Measurements from ENCODE around the gene POT1.

The POT1 gene

DNA sequence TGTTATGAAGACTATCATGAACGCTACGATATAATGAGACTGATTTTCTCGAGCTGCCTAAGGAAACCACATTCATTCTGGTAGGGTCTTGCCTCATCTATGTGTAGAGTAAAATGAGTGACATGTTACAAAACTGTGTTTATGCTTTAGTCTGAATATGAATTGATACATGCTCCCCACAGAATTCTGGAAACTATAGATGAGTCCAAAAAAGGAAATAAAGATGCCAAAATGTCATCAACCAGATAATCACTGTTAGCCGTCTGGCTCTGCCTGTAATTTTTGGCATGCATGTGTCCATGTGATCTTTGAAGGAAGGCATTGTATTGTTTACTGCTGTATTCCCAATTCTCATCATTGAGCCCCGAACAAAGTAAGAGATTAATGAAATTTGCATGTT lies 121.4 kb downstream of the POT1 start:
- H3K9me3 ChIP-seq (ENCODE audit: insufficient read depth, low read length): no peaks in the 10 kb centered on the region
- no peak for TF ChIP-seq EZH2phosphoT487 (IDR thresholded peaks at IDR 0.05; ENCODE audit: low read depth)
- TF ChIP-seq, protein P1, sequence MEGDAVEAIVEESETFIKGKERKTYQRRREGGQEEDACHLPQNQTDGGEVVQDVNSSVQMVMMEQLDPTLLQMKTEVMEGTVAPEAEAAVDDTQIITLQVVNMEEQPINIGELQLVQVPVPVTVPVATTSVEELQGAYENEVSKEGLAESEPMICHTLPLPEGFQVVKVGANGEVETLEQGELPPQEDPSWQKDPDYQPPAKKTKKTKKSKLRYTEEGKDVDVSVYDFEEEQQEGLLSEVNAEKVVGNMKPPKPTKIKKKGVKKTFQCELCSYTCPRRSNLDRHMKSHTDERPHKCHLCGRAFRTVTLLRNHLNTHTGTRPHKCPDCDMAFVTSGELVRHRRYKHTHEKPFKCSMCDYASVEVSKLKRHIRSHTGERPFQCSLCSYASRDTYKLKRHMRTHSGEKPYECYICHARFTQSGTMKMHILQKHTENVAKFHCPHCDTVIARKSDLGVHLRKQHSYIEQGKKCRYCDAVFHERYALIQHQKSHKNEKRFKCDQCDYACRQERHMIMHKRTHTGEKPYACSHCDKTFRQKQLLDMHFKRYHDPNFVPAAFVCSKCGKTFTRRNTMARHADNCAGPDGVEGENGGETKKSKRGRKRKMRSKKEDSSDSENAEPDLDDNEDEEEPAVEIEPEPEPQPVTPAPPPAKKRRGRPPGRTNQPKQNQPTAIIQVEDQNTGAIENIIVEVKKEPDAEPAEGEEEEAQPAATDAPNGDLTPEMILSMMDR (IDR thresholded peaks at IDR 0.05; ENCODE audit: low read depth, low read length): no peak
- no peak overlapping the region for H2AFZ ChIP-seq (ENCODE audit: low read depth, low read length)
- H3K79me2 ChIP-seq (ENCODE audit: low read length): no peaks in the 10 kb centered on the region
- no peaks in the 10 kb centered on the region for H3K27me3 ChIP-seq (ENCODE audit: low read depth, low read length)
- no peaks in the 10 kb centered on the region for H3K36me3 ChIP-seq (replicated peaks; ENCODE audit: low read depth, low read length)
- H3K4me1 ChIP-seq (ENCODE audit: low read length): peaks cover 4% of the 10 kb centered on the region
- H3K4me3 ChIP-seq (ENCODE audit: low read length): no peak overlapping the region
- H4K20me1 ChIP-seq (ENCODE audit: insufficient read depth, low read length): no peaks in the 10 kb centered on the region
- no peak overlapping the region for H3K27ac ChIP-seq (ENCODE audit: low read length)
- H3K9ac ChIP-seq (ENCODE audit: low read length): no peak overlapping the region
- no peak overlapping the region for H3K4me2 ChIP-seq (ENCODE audit: low read length)

DNA sequence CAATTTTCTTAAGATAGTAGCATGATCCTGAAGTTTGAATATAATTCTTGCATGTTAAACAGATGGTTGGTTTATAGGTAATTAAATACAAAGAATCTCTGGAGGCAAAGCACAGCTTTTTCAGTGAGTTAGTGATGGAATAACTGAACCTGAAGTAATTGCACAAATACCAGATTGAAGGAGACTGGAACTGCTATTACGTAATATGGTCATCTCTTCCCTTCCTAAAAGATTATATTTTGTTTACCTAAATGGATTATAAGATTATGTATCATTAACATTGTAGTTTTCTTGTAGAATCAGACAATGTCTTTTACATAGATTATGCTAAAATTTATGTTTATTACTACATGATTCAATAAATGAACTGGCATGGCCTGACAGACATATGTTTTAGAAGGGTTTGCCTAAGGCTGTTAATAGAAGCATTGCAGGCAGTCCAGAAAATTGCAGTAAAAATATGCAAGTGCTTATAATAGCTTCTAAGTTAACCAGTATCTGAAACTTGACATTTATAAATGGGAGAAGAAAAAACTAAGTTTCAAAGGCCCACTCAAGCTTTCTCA lies 128.2 kb downstream of the POT1 start:
- Histone ChIP-seq H3K36me3 (replicated peaks; ENCODE audit: low read depth, low read length) (no peaks in the 10 kb centered on the region), H3K4me1 (ENCODE audit: low read length) (no peaks in the 10 kb centered on the region), H3K79me2 (ENCODE audit: low read length) (no peaks in the 10 kb centered on the region), H4K20me1 (ENCODE audit: insufficient read depth, low read length) (no peaks in the 10 kb centered on the region), H3K4me3 (ENCODE audit: low read length) (no peak overlapping the region), H3K9me3 (ENCODE audit: insufficient read depth, low read length) (no peaks in the 10 kb centered on the region), H3K9ac (ENCODE audit: low read length) (no peak overlapping the region), H3K27ac (ENCODE audit: low read length) (no peak overlapping the region), H3K4me2 (ENCODE audit: low read length) (no peak overlapping the region), H3K27me3 (ENCODE audit: low read depth, low read length) (no peaks in the 10 kb centered on the region), H2AFZ (ENCODE audit: low read depth, low read length) (no peak overlapping the region)
- TF ChIP-seq, protein P1 (IDR thresholded peaks at IDR 0.05; ENCODE audit: low read depth, low read length): no peak
- no peak for TF ChIP-seq EZH2phosphoT487 (IDR thresholded peaks at IDR 0.05; ENCODE audit: low read depth)

DNA sequence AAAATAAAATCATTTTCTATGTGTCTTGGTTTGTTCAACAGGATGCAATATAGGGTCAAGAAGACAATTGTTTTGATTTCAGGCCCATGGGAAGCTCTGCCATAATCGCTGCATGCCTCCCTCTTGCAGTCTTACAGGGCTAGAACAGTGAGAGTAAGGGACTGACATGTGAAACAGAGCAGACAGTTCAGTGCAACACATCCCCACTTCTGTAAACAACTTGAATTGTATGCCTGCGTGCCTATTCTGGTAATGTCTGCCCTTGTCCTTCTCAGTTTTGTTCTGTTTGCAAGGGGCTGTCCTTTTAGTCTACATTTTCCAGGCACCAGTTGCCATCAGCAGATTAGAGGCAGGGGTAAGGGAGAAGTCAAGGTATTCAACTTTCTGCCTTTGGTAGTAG lies 129.2 kb downstream of the POT1 start:
- Histone ChIP-seq H3K27ac (ENCODE audit: low read length) (no peak overlapping the region), H2AFZ (ENCODE audit: low read depth, low read length) (no peak overlapping the region)

DNA sequence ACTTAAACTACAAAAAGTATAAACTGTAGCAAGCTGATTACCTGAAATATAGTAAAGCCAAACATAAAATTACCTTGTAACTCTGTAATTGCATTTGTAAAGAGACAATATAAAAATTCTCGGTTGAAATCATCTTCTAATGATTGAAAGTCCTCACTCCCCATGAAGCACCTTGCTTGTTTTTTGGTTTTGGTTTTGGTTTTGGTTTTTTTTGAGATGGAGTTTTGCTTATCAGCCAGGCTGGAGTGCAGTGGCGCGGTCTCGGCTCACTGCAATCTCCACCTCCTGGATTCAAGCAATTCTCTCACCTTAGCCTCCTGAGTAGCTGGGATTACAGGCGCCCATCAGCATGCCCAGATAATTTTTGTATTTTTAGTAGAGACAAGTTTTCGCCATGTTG lies 130.2 kb downstream of the POT1 start:
- Histone ChIP-seq H3K9ac (ENCODE audit: low read length) (no peak overlapping the region), H3K4me1 (ENCODE audit: low read length) (no peaks in the 10 kb centered on the region), H3K9me3 (ENCODE audit: insufficient read depth, low read length) (no peaks in the 10 kb centered on the region; the same call in 1 of the 2 replicates), H4K20me1 (ENCODE audit: insufficient read depth, low read length) (no peaks in the 10 kb centered on the region), H3K79me2 (ENCODE audit: low read length) (no peaks in the 10 kb centered on the region), H3K4me2 (ENCODE audit: low read length) (no peak overlapping the region), H3K27me3 (ENCODE audit: low read depth, low read length) (no peaks in the 10 kb centered on the region), H2AFZ (ENCODE audit: low read depth, low read length) (no peak overlapping the region), H3K4me3 (ENCODE audit: low read length) (no peak overlapping the region), H3K27ac (ENCODE audit: low read length) (no peak overlapping the region), H3K36me3 (replicated peaks; ENCODE audit: low read depth, low read length) (no peaks in the 10 kb centered on the region)
- TF ChIP-seq, protein P1 (IDR thresholded peaks at IDR 0.05; ENCODE audit: low read depth, low read length): no peak
- TF ChIP-seq EZH2phosphoT487 (IDR thresholded peaks at IDR 0.05; ENCODE audit: low read depth): no peak

More for the DNA sequence above, 129.2 kb downstream of the POT1 start:
- Histone ChIP-seq H3K36me3 (replicated peaks; ENCODE audit: low read depth, low read length) (no peaks in the 10 kb centered on the region), H3K4me1 (ENCODE audit: low read length) (no peaks in the 10 kb centered on the region), H3K4me2 (ENCODE audit: low read length) (no peak overlapping the region), H3K9ac (ENCODE audit: low read length) (no peak overlapping the region), H3K79me2 (ENCODE audit: low read length) (no peaks in the 10 kb centered on the region), H3K27me3 (ENCODE audit: low read depth, low read length) (no peaks in the 10 kb centered on the region), H4K20me1 (ENCODE audit: insufficient read depth, low read length) (no peaks in the 10 kb centered on the region), H3K4me3 (ENCODE audit: low read length) (no peak overlapping the region), H3K9me3 (ENCODE audit: insufficient read depth, low read length) (no peaks in the 10 kb centered on the region; the same call in 1 of the 2 replicates)
- TF ChIP-seq, protein P1 (IDR thresholded peaks at IDR 0.05; ENCODE audit: low read depth, low read length): no peak
- TF ChIP-seq EZH2phosphoT487 (IDR thresholded peaks at IDR 0.05; ENCODE audit: low read depth): no peak

All from OCI-LY3 (cell line).